ENCODE measurements around the gene STAT6.

GRCh38 chr12:57047981-57048380, 63.2 kb downstream of the STAT6 start:
- no peak for TF ChIP-seq CTCF (IDR thresholded peaks at IDR 0.05; ENCODE audit: extremely low read depth in 1 of 2, insufficient read depth in 1 of 2, low read depth in 1 of 2, low read length in 2 of 2)
- no peak for TF ChIP-seq POLR2AphosphoS5 (IDR thresholded peaks at IDR 0.05; ENCODE audit: insufficient read depth, low read depth, low read length)
- no peak for TF ChIP-seq EZH2 (IDR thresholded peaks at IDR 0.05; ENCODE audit: borderline replicate concordance, low read depth, low read length, severe bottlenecking)
- no peak for TF ChIP-seq POLR2A (IDR thresholded peaks at IDR 0.05; ENCODE audit: low read depth, low read length)
- no peak for TF ChIP-seq MAX (IDR thresholded peaks at IDR 0.05; ENCODE audit: insufficient read depth, insufficient read length)
- TF ChIP-seq JUN (IDR thresholded peaks at IDR 0.05; ENCODE audit: borderline replicate concordance, insufficient read depth, insufficient read length, low read depth), result no peak
- no peak for TF ChIP-seq GATA2 (IDR thresholded peaks at IDR 0.05; ENCODE audit: insufficient read depth, insufficient read length, low read depth, low read length)
- no peak for TF ChIP-seq FOS (IDR thresholded peaks at IDR 0.05; ENCODE audit: borderline replicate concordance, insufficient read depth, low read length)
- TF ChIP-seq MYC (IDR thresholded peaks at IDR 0.05; ENCODE audit: low read depth, low read length), result no peak

All from endothelial cell of umbilical vein (primary cell).